ENCODE measurements around the gene PAX1. TPM values are rescaled to one million over a fixed set of nuclear protein-coding genes. Genes with fewer than 3 reads are reported as not detected.
A peak's percentile ranks its signal among the peaks of the same experiment; 100 is the strongest.

PAX1 gene
- total and polyA plus RNA-seq, 2 of the 8 experiments (the other 6 are each of a cell fraction or from before 2014, with no cell fraction given): not detected

DNA sequence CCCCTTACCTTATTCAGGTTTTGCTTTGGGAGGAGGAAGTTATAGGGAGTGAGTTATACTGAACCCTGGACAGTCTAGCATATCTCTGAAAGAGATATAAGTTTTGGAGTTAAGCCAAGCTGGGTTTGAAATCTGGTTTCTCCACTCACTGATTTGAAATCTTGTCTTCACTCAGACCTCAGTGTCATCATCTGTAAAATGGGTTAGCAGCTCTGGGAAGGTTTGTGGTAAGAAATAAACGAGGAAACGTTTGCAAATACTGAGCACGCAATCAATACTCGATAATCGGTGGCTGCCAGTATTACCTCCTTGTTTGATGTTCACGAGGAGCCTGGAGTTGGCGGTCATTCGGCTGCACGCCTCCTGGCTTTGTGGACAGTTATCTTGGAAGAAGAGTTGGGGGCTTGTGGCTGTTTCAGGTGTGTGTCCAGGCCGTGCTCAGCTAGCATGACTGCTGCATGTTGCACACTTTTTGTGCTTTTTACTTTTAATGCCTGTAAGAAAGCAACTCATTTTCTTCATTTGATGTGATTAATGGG, 61.8 kb downstream of the PAX1 start:
- no peak overlapping the region for H3K4ac ChIP-seq (replicated peaks; ENCODE audit: insufficient read length, low read depth, low read length)
- no peak overlapping the region for H2BK120ac ChIP-seq (replicated peaks; ENCODE audit: low read depth, low read length)
- no peaks in the 10 kb centered on the region for H3K79me2 ChIP-seq (ENCODE audit: control insufficient read depth in 1 of 2, insufficient read depth in 2 of 2, low read length in 2 of 2)
- no peak for DNase-seq (ENCODE audit: low read depth in 1 of 2, low spot score in 2 of 2)
- H3K14ac ChIP-seq (ENCODE audit: insufficient read length): no peak overlapping the region
- no peak overlapping the region for H2BK15ac ChIP-seq (ENCODE audit: low read length)
- no peak overlapping the region for H2AFZ ChIP-seq (ENCODE audit: low read length)
- no peak overlapping the region for H3K23ac ChIP-seq (ENCODE audit: insufficient read length)
- no peak overlapping the region for H3K18ac ChIP-seq (ENCODE audit: extremely low read depth, low read length)
- no peak overlapping the region for H2BK5ac ChIP-seq (ENCODE audit: low read depth, low read length)
- 80% methylated on average over 10 of the region's 10 CpGs; no CpG with 5 or more reads in 1 of the 2 experiments for WGBS, 2 experiments (ENCODE audit: extremely low coverage in 1 of 2, insufficient coverage in 1 of 2, insufficient read length in 1 of 2, insufficient replicate concordance in 2 of 2, low coverage in 1 of 2, low lambda C conversion rate in 2 of 2, missing lambda C conversion rate in 1 of 2)
- peaks cover 0 to 6% (median 5%) of the 10 kb centered on the region in 4 experiments; a peak in 4 of 7 replicates for H3K27me3 ChIP-seq (replicated peaks in 1 of 4; ENCODE audit: control insufficient read depth in 3 of 4, extremely low read depth in 1 of 4, insufficient read depth in 3 of 4, low read length in 3 of 4)
- CTCF ChIA-PET (ENCODE audit: partially characterized antibody): interaction anchor here (0.6 to 5.4 kb wide), 38 partner anchors 8 to 550 kb away, joined by 3 to 43 read pairs (median 4); no protein-coding TSS in a partner anchor
- no peak overlapping the region for H3K27ac ChIP-seq (ENCODE audit: low read depth, low read length)
- H4K5ac ChIP-seq (ENCODE audit: insufficient read length, low read depth, low read length): no peak overlapping the region
- H3K56ac ChIP-seq (replicated peaks; ENCODE audit: insufficient read length, low read depth, low read length): no peak overlapping the region
- H3K36me3 ChIP-seq (ENCODE audit: control insufficient read depth in 2 of 4, insufficient read depth in 4 of 4, low read length in 3 of 4): no peaks in the 10 kb centered on the region
- H2BK20ac ChIP-seq (ENCODE audit: low read length): no peak overlapping the region
- POLR2A ChIA-PET (ENCODE audit: partially characterized antibody): interaction anchor here (1.7 kb wide), 1 partner anchor 9 kb away, joined by 6 read pairs; no protein-coding TSS in a partner anchor
- no peak overlapping the region for H3K9ac ChIP-seq (replicated peaks in 1 of 4; ENCODE audit: extremely low read depth in 1 of 4, low read depth in 3 of 4, low read length in 3 of 4)
- no peaks in the 10 kb centered on the region for H3K79me1 ChIP-seq (ENCODE audit: low read depth, low read length)
- no peak for FAIRE-seq
- no peaks in the 10 kb centered on the region; the same call in 1 of the 2 replicates for H3K23me2 ChIP-seq (ENCODE audit: low read depth, low read length)
- H3K9me3 ChIP-seq (ENCODE audit: insufficient read depth in 2 of 2, low read depth in 1 of 2, low read length in 1 of 2): no peaks in the 10 kb centered on the region
- no peak overlapping the region for H2AK5ac ChIP-seq (ENCODE audit: low read depth, low read length)
- no peak overlapping the region for H2BK12ac ChIP-seq (ENCODE audit: low read depth, low read length)
- H3K4me3 ChIP-seq (ENCODE audit: extremely low read depth in 1 of 4, insufficient read depth in 2 of 4, low read depth in 3 of 4, low read length in 4 of 4): no peak overlapping the region
- H4K91ac ChIP-seq (replicated peaks; ENCODE audit: insufficient read length, low read length): no peak overlapping the region
- peaks cover 0 to 3% (median under 1%) of the 10 kb centered on the region in 4 experiments; a peak in 1 of 7 replicates for H3K4me1 ChIP-seq (replicated peaks in 1 of 4; ENCODE audit: control insufficient read depth in 3 of 4, insufficient read depth in 4 of 4, low read length in 3 of 4)
- H4K8ac ChIP-seq (ENCODE audit: extremely low read depth, insufficient read depth, low read length): no peak overlapping the region
- TF ChIP-seq HDAC6 (IDR thresholded peaks at IDR 0.05; ENCODE audit: low read depth, low read length): no peak
- peak; percentile 30 for TF ChIP-seq EZH2 (IDR thresholded peaks at IDR 0.05; ENCODE audit: low read depth, low read length, severe bottlenecking)
- TF ChIP-seq KDM1A (IDR thresholded peaks at IDR 0.05; ENCODE audit: borderline replicate concordance, low read length): peak; percentile 53; the same call in 1 of the 2 replicates
- peak overlapping the region in 1 of 2 experiments; percentile 65; a peak in 1 of 4 replicates for H3K4me2 ChIP-seq (ENCODE audit: insufficient read depth in 1 of 2, low read depth in 2 of 2, low read length in 2 of 2)
- no peaks in the 10 kb centered on the region for H4K20me1 ChIP-seq (replicated peaks in 1 of 2; ENCODE audit: control insufficient read depth in 1 of 2, insufficient read depth in 2 of 2, low read length in 2 of 2)
